Measurements from ENCODE around the gene PRR36.
A peak's percentile ranks its signal among the peaks of the same experiment; 100 is the strongest.
"Not testable (repeated sequence)": the region's sequence is repeated elsewhere in the genome, so short reads cannot be mapped to it uniquely, and the experiment has no call there.

Gene PRR36

DNA sequence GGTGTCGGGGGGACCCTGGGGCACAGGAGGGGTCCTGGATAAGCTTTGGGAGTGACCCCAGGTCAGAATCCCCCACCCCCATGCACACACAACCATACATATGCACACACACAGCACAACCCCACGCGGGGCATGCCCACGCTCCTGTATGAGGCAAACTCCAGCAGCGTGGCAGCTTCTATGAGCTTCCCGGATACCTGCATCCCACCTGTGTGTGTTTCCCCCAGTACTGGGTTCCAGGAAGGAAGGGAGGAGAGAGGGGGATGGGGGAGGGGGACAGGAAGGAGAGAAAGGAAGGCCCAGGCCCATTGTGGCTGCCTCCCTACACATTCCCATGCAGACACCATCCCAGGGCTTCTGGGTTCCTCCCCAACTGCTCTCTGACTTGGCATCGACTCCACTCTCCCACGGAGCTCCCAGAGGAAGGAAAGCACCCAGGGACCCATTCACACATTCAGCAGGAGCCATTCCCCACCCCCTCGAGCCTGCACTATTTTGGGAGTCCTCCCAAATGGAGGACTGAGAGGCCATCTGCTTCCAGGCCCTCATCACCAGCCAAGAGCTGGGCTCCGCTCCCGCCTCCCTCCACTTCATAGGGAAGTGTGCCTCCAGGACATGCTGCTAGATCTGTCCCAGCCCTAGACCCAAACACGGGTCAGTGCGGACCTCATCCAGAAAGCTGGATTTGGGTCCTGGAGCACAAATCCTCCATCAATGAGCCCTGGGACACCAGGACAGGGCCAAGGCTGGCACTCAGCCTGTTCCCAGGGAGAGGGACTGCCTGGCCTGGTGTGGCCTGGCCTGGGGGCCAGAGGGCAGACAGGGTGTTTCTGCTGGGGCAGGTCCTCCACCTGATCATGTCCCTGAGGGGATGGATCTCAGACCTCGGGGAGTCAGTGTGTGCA is 13.2 kb downstream of the PRR36 start:
- DNase-seq (ENCODE audit: low read depth in 3 of 3), result no peak

DNA sequence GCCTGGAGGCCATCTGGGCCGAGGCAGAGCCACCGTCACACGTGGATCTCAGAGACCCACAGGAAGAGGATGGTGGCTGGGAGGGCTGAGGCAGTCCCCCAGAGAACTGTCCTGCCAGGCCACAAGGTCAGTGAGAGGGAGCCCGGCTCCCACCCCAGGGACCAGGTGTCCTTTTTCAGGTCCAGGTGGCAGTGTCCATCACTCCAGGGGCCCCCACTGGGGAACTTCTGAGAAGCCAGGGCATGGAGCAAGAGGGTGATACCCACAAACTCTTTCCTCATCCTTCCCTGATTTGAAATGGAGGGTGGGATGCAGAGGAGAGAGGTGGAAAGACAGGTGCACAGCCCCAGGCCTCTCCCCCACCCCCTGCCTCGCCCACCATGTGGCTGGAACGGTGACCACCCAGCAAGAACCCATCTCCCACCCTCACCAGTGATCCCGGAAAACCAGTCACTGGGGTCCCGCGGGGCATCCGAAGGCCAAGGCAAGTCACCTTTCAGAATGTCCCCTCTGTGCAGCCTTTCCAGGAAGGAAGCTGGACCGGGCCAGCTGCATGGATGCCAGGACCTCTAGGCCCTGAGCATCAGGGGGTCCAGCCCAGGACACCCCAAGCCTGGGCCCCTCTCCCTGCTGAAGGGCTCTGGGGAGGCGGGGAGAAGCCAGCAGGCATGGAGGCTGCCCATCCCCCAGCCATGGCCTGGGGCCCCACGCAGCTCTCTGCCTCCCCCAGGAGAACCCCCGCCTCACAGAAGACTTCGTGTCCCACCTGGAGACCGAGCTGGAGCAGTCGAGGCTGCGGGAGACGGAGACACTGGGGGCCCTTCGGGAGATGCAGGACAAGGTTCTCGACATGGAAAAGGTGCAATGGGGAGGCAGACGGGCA is 14.1 kb downstream of the PRR36 start:
- DNase-seq (ENCODE audit: low read depth in 3 of 3), result no peak

DNA sequence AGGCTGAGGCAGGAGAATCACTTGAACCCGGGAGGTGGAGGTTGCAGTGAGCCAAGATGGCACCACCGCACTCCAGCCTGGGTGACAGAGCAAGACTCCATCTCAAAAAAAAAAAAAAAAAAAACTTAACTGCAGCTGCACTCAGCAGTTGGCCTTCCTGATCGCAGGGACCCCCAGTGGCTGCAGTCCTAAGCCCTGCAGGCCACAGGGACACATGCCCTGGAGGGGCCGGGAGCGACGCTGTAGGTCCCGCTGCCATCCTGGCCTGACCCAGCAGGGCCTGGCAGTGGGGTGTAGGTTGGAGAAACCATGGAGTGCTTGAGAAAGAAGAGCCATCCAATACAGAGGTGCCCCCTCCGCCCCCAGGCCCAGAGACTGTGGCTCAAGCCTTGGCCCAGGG is 15.1 kb downstream of the PRR36 start:
- DNase-seq (ENCODE audit: low read depth in 3 of 3), result not testable (repeated sequence)

DNA sequence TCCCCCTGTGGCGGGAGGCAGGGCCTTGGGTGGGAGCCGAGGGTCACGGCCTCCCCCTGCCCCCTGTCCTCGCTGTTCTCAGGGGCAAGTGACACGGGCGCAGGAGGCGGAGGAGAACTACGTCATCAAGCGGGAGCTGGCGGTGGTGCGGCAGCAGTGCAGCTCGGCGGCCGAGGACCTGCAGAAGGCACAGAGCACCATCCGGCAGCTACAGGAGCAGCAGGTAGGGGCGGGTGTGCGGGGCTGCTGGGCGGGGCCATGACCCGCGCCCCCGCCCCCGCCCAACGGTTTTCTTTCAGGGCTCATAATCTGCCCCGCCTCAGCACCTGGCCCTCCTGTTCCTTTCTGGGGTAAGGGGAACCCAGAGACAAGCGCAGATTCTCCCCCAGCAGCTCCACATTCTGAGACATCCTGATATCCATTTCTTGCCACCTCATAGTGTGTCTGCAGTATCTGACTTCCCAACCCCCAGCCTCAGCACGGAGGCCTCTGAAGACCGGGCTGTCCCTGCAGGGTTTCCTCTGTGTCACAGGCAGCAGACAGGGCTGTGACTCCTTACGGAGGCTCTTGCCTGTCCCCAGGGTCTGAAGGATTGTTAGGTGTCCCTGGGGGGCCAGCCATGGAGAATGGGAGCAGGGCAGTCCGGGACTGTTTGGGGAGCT is 15.9 kb downstream of the PRR36 start:
- DNase-seq (ENCODE audit: low read depth in 3 of 3), result no peak

DNA sequence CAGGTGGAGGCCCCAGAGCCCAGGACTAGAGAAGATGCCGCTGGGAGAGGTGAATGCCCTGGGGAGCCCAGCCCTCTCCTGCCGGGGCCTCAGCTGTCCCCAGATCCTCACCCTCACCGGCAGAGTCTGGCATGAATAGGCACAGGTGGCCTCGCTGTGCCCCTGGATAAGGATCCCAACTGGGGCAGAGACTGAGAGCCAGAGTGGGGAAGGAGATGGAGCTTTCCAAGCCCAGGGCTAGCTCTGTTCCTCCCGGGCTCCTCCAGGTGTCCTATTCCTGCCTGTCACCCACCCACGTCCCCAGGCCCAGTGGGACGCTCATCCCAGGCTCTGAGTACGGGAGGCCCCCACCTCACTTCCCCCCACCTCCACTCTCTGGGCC is 16.5 kb downstream of the PRR36 start:
- no peak for DNase-seq (ENCODE audit: low read depth in 3 of 3)

DNA sequence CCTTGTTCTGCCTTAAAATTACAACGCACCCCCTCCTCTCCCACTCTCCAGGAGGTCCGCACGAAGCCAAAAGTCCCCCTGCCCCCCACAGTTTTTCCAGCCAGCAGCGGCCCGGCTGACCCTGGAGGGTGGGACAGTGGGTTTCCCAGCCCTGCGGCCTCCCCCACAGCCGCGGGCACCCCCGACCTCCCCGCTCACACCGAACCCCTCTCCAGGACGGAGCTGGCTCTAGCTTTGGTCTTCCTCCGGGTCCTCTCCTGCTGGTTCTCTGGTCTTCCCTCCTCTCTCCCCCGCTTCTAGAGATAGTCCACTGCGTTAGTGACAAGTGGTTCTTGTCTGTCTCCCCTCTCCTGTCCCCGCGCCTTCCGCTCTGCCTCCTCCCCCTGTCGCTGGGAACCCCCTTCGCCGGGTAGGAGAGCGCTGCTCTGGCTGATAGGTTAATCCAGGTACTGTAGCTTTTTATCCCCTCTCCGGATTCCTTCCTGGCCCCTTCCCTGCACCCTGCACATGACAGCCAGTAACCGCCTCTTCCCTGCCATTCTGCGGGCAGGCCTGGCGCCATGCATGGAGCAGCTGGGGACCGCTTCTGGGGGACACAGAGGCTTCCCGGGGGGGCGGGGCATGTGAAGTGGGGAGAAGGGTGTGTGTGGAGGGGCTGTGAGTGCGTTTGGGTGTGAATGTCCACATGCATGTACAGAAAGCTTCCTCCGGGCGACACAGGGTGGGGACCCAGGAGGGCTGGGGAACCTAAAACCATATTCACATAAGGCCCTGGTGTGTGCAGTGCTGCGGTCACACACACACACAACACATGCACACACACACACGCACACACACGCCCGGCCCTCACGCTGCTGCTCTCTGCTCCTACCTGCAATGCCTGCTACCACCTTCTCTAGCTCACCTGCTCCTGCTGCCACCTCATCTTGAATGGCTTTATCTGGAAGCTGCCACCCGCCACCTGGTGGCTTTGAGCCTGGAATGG is 17.2 kb downstream of the PRR36 start:
- no peak for DNase-seq (ENCODE audit: low read depth in 3 of 3)

DNA sequence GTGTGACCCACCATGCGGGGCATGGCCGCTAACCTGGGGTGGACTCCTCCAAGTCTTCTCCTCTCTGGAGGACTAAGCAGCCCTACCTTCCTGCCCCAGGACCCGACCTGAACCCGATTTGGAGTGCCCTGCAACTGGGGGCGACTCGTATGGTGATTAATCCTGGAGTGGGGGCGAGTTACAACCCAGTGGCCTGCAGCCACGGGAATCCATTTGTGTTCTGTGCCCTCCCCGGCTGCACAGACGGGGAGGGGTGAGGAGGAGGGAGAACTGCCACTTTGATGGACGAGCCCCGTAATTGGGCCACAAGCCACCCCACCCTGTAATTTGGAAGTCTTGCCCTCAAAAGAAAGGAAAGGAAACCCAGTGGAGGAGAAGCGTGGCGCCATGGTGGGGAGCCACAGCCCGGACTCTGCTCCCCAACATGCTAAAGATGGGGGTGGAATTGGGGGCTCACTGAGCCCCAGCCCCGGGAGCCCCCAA is 18.0 kb downstream of the PRR36 start:
- no peak for DNase-seq (ENCODE audit: low read depth in 3 of 3)

DNA sequence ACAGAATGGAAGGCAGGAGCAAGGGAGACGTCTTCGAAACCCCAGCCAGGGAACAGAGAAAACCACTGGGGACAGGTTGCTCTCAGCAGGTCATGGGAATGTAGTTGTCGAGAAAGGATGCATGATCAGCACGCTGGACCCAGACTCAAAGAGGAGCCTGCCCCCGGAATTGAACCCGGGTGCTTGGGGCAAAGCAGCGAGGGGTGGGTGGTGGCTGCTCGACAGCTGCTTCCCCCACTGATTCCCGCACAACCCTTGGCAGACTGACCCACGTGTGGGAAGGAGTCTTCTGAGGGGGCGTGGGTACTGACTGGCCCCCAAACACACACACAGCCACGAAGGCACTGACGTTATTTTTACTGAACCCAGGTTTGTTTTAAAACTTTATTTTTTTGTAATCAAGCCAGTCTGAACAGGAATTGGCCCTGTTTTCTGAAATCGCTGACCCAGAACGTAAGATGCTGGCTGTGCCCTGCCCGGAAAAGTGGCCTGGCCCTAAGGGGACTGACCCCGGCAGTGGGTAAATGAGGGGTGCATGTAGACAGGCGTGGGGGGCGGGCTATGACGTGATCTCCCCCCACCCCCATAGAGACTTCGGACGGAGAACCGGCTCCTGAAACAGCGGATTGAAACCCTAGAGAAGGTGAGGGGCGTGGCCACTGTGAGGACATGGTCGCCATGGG is 18.6 kb downstream of the PRR36 start:
- no peak for DNase-seq (ENCODE audit: low read depth in 3 of 3)

DNA sequence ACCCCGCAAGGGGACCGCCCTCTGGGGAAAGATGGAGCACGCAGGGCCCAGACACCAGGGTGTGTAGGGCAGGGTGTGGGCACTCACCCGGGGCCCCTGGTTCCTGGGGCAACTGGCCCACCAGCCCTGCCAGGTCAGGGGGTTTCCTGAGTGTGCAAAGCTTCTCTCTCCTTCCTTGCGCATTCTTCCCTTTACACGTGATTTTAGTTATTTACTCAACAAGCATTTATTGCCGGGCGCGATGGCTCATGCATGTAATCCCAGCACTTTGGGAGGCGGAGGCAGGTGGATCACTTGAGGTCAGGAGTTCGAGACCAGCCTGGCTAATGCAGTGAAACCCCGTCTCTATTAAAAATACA is 20.4 kb downstream of the PRR36 start:
- DNase-seq (ENCODE audit: low read depth in 3 of 3), result no peak

DNA sequence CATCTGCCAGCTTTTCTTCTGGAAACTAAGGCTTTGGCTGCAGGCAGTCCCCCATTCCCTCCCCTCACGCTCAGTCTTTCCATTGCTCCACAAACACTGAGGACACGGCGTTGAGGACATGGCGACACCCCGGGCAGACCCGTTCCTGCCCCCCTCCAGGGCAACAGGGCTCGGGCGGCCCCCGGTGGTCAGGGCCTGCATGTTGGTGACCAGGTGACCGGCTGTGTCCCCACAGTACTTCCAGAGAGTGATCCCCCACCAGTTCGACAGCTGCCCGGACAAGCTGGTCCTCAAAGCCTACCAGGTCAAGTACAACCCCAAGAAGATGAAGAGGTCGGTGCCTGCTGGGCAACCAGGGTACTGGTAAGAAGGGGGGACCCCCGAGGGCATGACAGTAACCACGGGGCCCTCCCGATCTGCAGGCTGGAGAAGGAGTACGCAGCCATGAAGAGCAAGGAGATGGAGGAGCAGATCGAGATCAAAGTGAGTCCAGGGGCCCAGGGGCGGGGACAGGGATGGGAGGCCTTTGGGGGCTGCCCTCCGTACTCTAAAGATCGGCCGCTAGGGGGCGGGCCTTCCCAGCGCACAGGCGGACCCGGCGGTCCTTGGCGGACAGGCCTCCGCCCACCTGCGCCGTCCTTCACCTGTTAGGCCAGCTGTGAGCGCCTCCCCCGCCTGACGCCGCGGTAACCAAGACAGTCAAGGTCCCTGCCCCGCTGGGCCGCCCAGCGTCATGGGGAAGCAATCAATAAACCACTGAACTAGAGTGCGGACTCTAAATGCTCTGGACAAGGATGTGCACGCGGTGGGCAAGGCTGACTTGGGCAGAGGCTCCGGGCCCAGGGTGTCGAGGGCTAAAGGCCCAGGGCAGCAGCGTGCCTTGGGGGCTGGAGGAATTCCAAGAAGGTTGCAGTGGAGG is 21.1 kb downstream of the PRR36 start:
- peak in 2 of 3 donors; percentile 48 to 62 for DNase-seq (ENCODE audit: low read depth in 3 of 3)

DNA sequence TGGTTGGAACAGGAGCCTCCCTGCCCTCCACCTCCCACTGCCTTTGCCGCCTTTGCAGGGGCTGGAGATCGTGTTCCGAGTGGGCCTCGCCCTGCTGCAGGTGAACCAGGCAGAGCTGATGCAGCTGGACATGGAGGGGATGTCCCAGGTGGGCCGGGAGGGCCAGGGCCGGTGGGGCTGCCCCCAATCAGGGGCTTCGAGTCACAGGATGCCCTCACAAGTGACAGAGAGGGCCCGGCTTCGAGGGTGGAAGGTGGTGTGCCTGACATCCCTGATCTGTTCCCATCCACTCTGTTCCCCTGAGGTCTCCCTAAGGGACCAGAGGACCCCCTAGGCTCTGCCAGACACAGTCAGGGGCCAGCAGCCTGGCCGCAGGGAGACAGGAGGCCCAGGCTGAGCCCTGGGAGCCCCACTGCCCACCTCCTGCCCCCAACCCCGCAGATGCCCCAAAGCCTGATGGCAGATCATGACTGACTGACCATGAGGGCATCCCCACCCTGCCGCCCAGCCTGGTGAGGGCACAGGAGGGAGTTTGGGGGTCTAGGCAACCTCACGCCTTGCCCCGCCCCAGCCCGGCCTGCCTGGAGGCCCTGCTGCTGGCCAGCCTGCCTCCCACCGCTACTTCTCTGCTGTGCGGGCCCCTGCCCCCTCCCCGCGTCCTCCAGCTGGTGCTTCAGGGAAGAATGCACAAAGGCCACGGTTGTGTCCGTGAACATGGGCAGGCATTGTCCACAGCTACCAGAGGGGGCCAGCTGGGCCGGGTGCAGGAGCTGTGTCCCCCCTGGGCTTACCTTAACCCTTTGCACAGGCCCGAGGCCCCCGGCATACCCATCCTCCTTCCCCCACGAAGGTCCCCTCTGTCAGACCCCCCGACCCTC is 22.3 kb downstream of the PRR36 start:
- DNase-seq (ENCODE audit: low read depth in 3 of 3), result no peak

DNA sequence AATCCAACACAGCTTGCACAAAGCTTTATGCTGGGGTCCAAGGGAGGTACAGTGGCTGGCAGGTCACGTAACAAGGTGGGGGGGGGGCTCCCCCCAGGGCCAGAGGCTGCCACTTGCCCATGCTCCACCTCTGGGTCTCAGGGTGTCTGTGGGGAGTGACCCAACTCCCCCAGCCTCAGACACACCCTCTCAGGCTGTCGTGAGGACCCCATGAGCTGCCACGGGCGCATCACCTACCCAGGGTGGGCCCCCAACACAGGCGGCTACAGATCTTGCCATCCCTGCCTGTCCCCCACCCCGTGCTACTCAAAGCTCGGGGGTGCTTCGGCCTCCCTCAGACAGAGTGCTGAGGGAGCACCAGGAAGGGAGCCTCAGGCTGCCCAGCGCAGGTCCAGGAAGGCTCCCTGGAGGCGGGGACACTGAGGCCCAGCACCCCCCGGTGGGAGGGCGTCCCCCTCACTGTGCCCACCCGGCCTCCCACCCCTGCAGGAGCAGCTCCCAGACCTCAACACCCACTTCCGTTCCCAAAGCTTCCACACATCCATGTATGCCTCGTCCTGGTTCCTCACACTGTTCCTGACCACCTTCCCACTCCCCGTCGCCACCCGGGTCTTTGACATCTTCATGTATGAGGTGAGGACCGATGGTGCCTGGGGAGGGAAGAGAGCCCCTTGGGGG is 23.1 kb downstream of the PRR36 start:
- DNase-seq (ENCODE audit: low read depth in 3 of 3), result no peak

DNA sequence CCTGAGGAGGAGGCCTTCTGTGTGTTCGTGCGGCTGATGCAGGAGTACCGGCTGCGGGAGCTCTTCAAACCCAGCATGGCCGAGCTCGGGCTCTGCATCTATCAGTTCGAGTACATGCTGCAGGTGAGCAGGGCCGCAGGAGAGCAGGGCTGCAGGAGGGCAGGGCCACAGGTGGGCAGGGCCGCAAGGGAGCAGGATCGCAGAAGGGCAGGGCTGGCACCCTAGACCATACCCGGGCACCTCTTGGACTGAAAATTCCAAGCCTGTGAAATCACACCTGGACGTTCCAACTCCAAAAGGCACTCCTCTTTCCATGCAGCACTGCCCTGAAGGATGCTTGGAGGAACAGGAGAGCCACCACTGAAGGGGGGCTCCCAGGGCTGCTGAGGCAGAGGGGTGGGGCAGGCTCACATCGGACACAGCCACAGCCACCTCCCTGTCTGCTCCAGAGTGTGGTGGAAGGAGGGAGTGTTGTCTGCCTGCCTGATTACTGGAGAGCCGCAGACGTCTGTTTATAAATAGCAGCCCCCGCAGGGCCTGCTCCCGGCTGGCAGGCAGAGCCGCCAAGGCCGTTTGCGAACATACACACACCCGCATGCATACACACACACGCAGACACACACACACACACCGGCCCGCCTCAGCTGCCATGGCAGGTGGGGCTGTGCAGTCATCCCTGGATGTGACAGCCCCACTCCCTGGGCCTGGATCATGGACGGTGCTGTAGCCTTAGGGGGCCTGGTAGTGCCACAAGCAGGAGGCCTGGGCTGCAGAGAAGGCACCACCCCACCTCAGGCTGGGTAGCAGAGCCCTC is 24.0 kb downstream of the PRR36 start:
- DNase-seq (ENCODE audit: low read depth in 3 of 3), result no peak

DNA sequence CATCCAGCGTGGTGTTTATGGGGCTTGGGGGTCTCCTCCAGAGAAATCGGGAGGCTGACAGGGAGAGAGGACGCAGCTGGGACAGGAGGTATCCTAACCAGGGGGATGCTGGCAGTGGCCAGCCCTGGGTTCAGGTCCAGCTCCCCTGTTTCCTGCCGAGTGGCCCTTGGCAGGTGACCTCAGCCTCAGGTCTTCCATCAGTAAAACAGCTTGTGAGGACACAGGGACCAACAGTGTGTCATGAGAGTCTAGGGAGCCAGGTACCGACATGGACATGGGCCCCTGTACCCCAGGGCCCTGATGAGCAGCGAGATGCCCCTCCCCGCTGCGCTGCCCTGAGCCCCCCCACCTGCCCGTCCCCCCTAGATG is 24.6 kb downstream of the PRR36 start:
- no peak for DNase-seq (ENCODE audit: low read depth in 3 of 3)

DNA sequence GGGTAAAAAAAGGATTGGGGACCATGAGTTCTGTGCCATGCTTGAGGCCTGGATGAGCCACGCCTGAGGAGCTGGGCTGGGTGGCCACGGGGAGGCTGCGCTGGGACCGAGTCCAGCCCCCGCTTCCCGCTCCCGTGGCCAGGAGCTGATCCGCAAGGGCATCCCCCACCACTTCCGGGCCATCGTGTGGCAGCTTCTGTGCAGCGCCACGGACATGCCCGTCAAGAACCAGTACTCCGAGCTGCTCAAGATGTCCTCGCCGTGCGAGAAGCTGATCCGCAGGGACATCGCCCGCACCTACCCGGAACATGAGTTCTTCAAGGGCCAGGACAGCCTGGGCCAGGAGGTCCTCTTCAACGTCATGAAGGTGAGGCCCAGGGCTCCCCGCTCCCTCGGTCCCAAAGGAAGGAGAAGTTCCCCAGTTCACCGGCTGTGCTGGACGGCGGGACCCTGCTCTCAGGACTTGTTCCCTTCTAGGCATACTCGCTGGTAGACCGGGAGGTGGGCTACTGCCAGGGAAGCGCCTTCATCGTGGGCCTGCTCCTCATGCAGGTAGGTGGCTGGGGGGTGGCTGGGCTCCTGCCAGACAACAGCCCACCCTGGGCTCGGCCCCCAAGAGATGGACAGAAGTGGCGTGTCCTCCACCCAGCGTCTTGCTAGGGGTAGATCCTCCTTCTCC is 25.3 kb downstream of the PRR36 start:
- DNase-seq (ENCODE audit: low read depth in 3 of 3), result no peak

DNA sequence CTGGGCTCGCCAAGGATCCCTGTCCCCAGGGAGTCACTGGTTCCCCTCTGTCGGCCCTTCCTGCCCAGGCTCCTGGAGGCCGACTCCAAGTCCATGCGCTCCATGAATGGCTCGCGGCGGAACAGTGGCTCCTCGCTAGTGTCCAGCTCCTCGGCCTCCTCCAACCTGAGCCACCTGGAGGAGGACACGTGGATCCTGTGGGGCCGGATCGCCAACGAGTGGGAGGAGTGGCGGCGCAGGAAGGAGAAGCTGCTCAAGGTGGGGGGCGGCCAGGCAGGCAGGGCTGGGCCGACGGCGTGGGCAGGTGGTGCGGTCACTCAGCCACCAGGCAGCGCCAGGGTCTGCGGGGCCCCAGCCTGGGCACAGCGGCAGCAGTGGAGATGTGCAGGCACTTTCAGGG is 26.5 kb downstream of the PRR36 start:
- no peak for DNase-seq (ENCODE audit: low read depth in 3 of 3)

Data from stimulated activated CD4-positive, alpha-beta T cell treated with anti-CD3 and anti-CD28 coated beads, TNF-alpha, amount 100 ng/mL, for 48 hours (primary cell).